ENCODE results near the gene TYMS.

TYMS gene

DNA sequence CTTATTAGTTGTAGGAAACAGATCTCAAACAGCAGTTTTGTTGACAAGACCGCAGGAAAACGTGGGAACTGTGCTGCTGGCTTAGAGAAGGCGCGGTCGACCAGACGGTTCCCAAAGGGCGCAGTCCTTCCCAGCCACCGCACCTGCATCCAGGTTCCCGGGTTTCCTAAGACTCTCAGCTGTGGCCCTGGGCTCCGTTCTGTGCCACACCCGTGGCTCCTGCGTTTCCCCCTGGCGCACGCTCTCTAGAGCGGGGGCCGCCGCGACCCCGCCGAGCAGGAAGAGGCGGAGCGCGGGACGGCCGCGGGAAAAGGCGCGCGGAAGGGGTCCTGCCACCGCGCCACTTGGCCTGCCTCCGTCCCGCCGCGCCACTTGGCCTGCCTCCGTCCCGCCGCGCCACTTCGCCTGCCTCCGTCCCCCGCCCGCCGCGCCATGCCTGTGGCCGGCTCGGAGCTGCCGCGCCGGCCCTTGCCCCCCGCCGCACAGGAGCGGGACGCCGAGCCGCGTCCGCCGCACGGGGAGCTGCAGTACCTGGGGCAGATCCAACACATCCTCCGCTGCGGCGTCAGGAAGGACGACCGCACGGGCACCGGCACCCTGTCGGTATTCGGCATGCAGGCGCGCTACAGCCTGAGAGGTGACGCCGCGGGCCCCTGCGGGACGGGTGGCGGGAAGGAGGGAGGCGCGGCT is at the start of gene TYMS:
TYMS (plus strand) TSS at position 343 of the 690 bp plus-strand sequence; CDS start at position 433, 90 bp downstream.
- DNase-seq (ENCODE audit: low read depth): peak; percentile 5

DNA sequence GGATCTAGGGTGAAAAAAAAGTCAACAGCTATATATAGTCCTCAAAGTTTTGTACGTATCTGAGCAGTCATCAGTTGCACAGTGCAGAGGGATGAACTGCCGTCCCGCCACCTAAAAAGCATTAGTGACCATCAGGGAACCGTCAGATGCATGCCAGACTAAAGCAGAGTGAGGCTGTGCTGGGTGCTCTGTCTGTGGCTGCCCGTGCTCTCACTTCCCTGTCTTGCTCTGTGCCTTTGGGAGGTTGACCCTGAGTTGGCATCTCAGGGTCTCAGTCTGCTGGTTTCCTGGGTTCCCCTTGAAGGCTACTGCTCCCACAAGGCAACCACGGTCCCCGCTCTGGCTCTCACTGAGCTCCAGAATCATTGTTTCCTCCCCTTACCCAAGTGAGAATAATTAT is 49.5 kb upstream of the TYMS start:
- no peak for DNase-seq (ENCODE audit: low read depth)

DNA sequence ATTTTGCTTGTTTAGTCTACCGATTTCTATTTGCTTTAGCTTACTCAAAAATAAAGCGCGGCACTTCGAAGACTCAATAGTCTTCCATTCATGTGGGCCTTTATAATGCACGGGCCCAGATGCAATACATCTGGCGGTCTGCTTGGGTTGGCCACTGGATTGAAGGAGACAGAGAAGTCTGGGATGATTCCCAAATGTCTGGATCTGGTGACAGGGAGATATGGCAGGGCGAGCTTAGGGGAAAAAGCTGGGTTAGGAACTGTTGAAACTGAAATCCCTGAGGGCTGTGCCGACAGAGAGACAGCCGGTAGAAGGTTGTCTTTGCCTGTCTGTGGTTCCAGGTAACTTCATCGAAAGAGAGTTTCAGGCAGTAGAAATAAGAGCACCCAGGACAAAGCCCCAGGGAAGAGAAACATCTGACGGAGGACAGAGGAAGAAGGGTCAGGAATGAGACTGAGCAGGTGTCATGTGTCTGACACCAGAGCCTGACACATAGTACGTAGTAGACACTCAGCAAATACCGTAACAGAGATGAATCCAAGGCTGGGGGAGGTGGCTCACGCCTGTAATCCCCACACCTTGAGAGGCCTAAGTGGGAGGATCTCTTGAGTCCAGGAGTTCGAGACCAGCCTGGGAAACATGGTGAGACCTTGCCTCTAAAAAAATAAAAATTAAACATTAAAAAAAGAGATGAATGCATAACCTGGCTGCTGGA is 47.1 kb upstream of the TYMS start:
- no peak for DNase-seq (ENCODE audit: low read depth)

DNA sequence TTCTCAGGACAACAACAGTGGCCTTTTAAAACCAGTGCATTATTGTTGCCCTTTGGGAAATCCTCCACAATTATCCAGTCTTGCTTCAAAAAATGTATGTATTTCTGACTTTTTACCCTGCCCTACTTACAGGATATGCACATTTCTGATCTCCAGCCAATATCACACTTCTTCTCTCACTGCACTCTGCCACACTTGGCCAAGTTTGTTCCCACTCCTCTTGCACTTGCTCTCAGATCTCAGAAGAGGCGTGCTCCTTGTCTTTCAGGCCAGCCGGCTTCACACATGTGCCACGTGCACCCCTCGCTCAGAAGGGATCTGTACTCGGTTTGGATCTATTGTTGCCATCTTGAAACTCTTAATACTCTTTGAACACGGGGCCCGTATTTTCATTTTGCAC is 45.3 kb upstream of the TYMS start:
- DNase-seq (ENCODE audit: low read depth): no peak

DNA sequence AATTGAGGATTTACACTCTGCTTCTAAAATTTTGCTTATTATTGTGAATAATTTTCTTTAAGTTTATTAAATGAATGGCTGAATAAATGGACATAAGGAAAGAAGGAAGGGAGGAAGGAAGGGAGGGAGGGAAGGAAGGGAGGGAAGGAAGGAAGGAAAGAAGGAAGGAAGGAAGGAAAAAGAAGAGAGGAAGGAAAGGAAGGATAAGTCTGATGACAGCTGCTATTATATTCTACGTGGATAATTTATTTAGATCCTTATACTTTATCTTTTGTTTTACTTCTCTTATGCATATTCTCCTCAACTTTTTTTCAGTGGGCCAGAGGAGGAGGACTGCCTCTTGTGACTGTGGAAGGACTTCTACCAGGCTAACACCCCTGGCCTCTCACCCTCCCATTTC is 43.3 kb upstream of the TYMS start:
- no peak for DNase-seq (ENCODE audit: low read depth)

DNA sequence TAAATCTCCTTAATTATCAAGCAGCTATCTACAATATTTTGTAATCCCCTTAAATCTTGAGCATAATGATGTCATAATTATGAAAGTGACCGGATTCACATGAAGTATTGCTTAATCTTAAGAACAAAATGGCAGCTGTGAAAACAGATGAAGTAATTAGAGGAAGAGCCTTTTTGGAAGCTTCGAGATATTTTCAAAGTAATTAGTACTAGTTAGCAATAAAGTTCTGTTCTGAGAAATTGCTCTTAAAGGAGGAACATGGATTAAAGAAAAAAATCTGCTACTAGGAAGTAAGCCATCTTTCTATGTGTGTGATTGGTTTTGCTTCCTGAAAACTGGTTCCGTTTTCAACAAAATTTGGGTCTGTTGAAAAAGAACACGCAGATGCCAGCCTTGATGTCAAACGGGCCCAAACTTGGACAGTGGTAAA is 42.3 kb upstream of the TYMS start:
- no peak for DNase-seq (ENCODE audit: low read depth)

DNA sequence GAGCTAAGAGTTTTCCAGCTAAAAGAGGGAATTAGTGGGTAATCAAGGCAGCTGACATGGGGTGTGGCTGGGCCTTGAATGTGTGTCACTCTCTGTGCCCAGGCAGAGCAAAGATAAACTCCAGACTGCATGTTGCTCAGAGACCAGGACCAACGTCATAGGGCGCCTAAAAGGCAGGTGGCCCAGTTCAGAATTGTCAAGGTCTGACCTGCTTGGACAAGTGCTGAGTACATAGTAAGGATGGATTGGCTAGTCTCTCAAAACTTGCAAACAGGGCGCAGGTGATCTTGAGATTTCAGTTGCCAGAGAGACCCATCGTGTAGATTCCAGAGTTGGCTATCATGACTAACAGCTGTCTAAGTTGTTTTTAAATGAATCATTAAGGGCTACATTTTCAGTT is 41.7 kb upstream of the TYMS start:
- no peak for DNase-seq (ENCODE audit: low read depth)

DNA sequence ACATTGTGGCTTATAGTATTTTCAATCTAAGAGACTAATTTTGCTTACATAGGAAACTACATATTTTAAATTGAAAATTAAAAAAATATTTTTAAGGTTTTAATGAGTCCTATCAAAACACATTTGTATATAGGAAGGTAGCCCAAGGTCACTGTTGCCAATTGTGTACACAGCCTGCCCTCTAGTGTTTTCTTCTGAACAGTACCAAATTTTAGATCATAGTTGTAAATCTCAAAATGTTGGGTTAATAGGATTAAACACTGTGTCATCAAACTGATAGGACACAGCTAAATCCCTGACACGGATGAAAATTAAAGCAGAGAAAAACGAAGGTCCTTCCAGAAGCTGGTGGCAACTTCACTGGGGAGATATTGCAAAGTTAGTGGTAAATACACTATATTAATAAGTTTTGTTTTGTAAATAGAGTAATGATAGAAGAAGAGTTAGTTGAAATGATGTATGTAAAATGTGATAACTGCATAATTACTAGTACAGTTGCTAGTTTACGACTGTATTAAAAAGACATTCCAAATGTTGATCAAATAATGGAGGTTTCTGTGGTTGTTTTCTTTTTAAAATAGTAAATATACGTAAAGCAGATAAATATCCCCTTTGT is 41.0 kb upstream of the TYMS start:
- DNase-seq (ENCODE audit: low read depth): no peak

DNA sequence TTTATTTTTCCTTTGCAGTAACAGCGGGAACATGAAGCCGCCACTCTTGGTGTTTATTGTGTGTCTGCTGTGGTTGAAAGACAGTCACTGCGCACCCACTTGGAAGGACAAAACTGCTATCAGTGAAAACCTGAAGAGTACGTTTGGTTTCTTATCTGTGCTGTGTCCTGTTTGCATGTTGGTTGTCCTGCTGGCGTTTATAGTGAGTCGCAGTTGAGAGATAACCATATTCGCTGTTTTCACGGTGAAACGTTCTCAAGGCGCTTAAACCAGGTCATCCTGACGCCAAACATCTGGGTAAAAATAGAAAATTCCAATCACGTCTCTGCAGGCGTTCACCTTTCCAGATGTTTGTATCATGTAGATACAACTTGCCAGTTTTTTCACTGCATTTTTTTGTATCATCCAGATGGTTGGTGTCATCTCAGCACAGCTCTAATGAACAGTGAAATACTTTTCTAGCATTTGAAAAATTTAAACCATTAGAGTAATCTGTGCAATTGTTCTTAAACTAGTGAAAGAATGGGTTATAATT is 39.4 kb upstream of the TYMS start:
- DNase-seq (ENCODE audit: low read depth): no peak

DNA sequence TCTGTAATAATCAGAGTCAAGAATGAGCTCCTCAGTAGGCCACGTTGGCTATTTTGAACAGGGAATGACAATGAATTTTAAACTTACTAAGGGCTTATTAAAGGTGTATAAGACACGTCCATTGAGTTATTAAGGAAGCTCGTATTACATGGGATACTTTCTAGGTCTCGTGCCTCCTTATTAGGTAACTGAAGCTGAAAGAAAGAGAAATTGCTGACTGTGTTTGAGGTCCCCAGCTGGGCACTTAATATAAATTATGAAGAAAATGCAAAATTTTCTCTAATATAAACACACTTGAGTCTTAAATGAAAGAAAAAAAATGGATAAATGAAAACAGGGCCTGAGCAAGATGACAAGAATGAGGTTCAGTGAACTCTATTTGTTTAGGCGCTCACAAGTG is 38.8 kb upstream of the TYMS start:
- no peak for DNase-seq (ENCODE audit: low read depth)

DNA sequence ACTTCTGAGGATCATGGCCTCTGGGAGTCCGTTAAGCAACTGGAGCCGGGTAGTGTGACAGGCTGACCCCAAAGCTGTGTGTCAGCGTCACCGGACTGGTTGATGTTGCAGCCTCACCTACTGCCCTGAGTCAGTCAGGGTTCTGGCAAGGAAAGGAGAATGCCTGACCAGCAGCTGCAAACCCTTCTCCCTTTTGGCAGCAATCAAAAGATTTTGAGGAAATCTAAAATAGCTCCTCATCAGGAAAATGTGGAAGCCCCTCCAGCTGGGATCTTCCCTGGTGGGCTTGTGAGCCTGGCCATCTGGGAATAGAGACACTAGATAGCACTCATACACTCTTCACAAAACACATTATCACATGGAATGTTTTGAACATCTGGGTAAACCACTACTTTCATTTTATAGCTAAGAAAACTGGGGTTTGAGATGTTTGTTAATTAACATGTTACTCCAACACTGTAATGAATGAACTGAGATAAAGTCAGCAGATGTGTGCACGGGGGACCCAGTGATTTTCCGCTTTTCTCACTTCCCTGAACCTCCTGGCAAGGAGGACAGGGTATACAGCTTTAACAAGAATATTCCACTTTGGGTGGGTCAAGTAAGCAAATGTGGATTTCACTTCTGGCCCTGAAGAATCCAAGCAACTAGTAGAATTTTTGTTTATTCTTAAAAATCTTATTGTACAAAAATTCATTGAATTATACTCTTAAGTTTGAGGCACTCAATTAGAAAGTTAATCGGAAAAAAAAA is 36.0 kb upstream of the TYMS start:
- DNase-seq (ENCODE audit: low read depth): no peak

DNA sequence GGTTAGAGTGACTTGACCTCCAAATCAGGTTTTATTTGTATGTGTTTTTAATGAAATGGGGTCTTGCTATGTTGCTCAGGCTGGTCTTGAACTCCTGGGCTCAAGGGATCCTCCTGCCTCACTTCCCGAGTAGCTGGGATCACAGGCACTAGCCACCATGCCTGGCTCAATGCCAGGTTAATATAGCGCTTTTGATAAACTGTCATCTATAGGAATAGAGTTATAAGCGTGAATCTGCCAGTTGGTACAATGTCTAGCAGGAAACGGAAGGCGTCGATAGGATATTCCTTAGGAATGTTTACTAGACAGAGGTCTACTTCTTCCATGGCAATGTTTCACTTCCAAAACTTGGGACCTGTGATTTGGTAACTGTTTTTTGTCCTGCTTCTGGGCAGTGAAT is 35.2 kb upstream of the TYMS start:
- no peak for DNase-seq (ENCODE audit: low read depth)

DNA sequence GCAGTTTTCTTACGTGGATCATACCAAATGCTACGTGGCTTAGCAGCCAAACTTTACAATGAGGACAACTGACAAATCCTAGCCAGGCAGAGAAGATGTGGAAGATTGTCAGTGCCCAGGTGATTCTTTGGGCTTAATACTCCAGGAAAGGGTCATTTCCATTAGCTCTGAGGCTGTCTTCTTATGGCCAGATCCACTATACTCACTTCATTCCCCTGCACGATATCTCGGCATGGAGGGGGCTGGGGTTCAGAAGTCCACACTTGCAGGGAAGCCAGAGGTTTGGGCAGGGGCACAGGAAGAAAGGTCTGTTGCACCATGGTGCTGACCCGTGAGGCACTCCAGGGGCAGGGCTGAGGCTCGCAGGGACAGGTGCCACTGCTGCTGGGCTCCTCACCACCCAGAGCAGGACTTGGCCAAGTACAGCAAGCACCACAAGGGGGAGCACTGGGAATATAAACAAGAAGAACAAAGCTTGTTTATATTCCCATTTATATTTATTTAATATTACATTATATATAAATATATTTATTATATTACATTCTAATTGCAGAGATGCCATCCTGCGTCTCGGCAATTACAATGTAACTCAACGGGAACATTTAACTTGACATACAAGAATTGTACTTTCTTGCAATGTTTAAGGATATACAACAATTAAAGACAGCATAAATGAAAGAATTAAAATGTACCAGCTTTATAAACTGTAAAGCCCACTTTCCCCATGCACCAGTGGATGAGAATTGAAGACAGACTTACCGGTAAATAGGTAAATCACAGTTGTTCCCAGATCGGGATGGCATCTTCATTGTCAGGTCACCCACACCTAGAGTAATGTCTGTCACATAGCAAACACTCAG is 33.5 kb upstream of the TYMS start:
- peak; percentile 12 for DNase-seq (ENCODE audit: low read depth)

DNA sequence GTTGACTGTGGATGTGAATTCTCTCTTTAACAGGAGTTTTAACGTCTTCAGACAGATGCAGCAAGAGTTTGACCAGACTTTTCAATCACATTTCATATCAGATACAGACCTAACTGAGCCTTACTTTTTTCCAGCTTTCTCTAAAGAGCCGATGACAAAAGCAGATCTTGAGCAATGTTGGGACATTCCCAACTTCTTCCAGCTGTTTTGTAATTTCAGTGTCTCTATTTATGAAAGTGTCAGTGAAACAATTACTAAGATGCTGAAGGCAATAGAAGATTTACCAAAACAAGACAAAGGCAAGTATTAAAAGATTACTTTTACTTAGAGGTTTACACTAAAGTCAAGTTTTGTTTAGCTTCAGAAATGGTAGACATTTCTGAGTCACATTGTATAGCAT is 30.2 kb upstream of the TYMS start:
- DNase-seq (ENCODE audit: low read depth): no peak

DNA sequence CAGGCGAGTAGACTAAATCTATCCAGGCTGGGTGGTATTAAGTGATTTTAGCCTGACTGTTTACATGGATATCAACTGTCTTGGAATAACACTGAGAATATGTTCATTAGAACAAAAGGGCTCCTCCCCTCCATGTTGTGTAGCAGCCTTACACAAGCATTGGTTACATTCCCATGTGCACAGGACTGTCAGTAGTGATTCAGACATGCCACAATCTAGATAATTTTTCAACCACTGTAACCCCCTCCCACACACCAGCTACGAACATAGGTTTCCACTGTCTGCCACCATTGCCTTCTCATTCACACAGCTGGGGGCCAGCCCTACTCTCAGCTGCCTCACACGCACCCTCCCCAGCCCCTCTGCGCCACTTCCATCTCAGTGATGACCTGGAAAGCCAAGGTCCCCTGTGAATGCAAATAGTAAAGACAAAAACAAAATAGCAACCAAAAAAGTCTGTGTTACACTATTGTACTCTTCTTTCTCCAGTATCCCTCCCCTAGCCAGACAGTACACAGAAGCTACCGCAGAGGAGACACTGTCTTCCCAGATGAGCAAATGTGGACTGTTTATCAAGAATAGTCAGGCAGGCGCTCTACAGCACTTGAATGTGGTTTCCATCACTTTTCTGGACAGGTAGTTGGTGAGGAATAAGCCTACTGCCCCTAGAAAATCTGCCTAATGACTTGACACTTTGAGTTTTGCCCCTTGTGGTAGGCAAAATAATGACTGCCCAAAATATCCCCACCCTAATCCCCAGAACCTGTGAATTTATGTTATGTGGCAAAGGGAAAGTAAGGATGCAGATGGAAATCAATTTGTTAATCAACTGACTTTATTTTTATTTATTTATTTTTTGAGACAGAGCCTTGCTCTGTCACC is 27.9 kb upstream of the TYMS start:
- DNase-seq (ENCODE audit: low read depth): no peak

DNA sequence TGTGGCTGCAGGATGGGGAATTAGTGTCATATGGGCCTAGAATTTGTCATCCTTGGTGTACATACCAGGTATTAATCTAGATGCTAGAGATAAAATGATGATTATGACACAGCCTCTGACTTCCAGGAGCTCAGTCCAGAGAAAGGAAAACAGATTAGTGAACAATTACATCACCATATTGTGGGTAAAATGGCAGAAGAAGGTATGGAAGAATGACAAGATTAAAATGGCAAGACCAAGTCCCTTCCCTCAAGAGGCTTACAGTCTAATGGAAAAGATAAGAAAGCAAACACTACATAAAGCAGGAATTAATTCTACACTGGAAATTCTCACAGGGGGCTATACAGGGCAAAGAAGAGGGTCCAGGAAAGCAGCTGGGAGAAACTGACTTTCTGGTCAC is 25.9 kb upstream of the TYMS start:
- no peak for DNase-seq (ENCODE audit: low read depth)

DNA sequence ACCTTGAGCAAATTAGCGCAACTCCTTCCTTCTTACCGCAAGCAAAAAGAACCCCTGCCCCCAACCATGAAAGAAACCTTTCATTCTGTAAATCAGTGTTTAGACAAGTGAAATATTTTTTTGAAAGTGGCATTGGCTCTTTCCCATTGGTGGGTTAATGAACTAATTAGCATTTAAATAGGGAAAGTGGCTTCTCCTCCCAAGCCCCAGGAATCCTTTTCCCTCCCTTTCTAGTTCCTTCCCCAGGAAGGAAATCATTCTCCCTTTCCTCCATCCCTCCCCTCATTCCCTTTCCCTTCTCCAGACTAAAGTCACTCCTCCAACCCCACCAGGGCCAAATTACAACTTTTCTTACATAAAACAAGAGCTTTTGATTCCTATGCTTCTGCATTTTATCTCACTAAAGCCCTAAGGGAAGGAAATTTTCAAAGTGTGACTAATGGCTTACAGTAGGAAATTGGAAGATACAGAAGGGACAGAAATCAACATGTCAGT is 22.9 kb upstream of the TYMS start:
- DNase-seq (ENCODE audit: low read depth): no peak

DNA sequence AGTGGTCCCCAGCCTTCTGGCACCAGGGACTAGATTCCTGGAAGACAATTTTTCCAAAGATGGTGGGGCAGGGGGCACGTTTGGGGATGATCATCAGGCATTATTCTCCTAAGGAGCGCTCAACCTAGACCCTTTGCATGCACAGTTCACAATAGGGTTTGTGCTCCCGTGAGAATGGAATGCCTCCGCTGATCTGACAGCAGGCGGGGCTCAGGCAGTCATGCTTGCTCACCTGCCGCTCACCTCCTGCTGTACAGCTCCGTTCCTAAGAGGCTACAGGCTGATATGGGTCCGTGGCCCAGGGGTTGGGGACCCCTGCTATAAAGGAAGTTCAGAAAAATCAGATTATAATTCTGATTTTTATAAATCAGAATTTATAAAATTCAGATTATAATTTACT is 22.3 kb upstream of the TYMS start:
- DNase-seq (ENCODE audit: low read depth): no peak

DNA sequence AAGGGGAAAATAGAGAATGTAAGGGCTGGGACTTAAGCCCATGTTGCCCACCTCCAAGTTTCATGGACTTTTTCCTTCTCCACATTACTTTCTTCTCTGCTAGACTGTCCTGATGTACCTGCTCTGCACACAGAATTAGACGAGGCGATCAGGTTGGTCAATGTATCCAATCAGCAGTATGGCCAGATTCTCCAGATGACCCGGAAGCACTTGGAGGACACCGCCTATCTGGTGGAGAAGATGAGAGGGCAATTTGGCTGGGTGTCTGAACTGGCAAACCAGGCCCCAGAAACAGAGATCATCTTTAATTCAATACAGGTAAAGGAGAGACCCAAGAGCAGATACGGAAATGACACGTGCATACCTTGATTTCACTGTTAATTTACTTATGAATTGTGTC is 16.2 kb upstream of the TYMS start:
- DNase-seq (ENCODE audit: low read depth): no peak

DNA sequence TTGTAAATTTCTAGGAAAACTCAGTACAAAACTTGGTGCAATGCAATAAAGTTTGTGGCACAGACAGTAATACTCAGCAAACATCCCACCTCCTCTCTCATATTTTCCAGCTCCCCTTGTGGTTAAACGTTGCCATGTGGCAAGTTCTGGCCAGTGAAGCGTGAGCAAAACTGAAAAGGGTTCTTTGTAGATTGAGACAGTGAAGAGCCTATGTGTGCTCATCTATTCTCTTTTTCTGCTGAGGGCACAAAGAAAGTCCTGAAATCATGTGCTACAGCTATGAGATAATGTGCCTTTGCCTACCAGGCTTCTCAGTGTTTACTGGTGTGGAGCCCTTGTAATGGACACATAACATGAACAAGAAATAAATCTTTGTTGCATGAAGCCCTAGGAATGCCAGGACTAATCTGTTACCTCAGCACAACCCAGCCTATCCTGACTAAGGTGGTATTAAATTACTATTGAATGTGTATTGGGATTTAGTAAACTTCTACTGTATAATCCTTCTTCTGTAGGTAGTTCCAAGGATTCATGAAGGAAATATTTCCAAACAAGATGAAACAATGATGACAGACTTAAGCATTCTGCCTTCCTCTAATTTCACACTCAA is 13.0 kb upstream of the TYMS start:
- DNase-seq (ENCODE audit: low read depth): no peak

Measured in activated T-helper 9 cell treated with anti-CD3 and anti-CD28 coated beads, Interleukin-2, amount 50 U/mL, for 16 hours (primary cell).